IMR-90 (cell line): ENCODE results near the gene FBXO31. TPM values are rescaled to one million over a fixed set of nuclear protein-coding genes. Genes with fewer than 3 reads are reported as not detected.
"Not testable (repeated sequence)": the region's sequence is repeated elsewhere in the genome, so short reads cannot be mapped to it uniquely, and the experiment has no call there.

Source experiments
- ATAC-seq: fragments of 200-7000 bp; cut with Tn5 transposase; 2 replicates; pipeline ENCODE4 v1.9.1; 2020; ENCODE audit warnings: low read depth, mild to moderate bottlenecking, moderate library complexity
- BruUV-seq: library from RNA; stranded (reverse); fragments of 400-500 nt; replicated peaks from 2 replicates; lab custom pipeline; 2021; lab: Mats Ljungman, UMichigan
- CTCF ChIA-PET: fragments of 300-600 bp; formaldehyde crosslinking; extraction: SDS; loops from one replicate; lab custom pipeline; 2021; ENCODE audit warnings: antibody characterized with exemption; lab: Yijun Ruan, JAX
- POLR2A ChIA-PET: fragments of 300-600 bp; sonication (Branson Sonifier 250); formaldehyde crosslinking; loops from one replicate; lab custom pipeline; 2022; ENCODE audit warnings: antibody characterized with exemption; ENCODE audit not compliant: unreplicated experiment; lab: Charles Lee
- DNase-seq: peaks from one replicate; pipeline ENCODE4 v3.0.0; 2013
- H2AFZ ChIP-seq: replicated peaks from 2 replicates; pipeline ENCODE3; 2013; ENCODE audit warnings: low read length, mild to moderate bottlenecking; ENCODE audit not compliant: poor library complexity
- H2AK5ac ChIP-seq: 2 replicates; pipeline ENCODE4 v1.6.1; 2013; ENCODE audit warnings: low read depth, low read length, inconsistent platforms
- H2AK9ac ChIP-seq: replicated peaks from 2 replicates; pipeline ENCODE3; 2013; ENCODE audit warnings: mild to moderate bottlenecking, low read depth, low read length, moderate library complexity; ENCODE audit not compliant: poor library complexity
- H2BK120ac ChIP-seq: 2 replicates; pipeline ENCODE4 v1.6.1; 2013; ENCODE audit warnings: low read depth, low read length, inconsistent platforms
- H2BK15ac ChIP-seq: 3 replicates; pipeline ENCODE4 v1.6.1; 2013; ENCODE audit warnings: low read depth, low read length, inconsistent platforms
- H2BK20ac ChIP-seq: 2 replicates; pipeline ENCODE4 v1.6.1; 2013; ENCODE audit warnings: low read depth, mild to moderate bottlenecking, inconsistent platforms, low read length, moderate library complexity
- H2BK5ac ChIP-seq: 2 replicates; pipeline ENCODE4 v1.6.1; 2013; ENCODE audit warnings: mild to moderate bottlenecking, low read depth, low read length, inconsistent platforms; ENCODE audit not compliant: poor library complexity, severe bottlenecking
- H3K14ac ChIP-seq: replicated peaks from 2 replicates; pipeline ENCODE4 v1.6.1; 2013; ENCODE audit warnings: low read depth, low read length, inconsistent platforms
- H3K18ac ChIP-seq: 2 replicates; pipeline ENCODE4 v1.6.1; 2013; ENCODE audit warnings: low read depth, low read length, control low read depth
- H3K23ac ChIP-seq: 2 replicates; pipeline ENCODE4 v1.6.1; 2013; ENCODE audit warnings: low read depth, low read length, inconsistent platforms
- H3K27ac ChIP-seq: 2 replicates; pipeline ENCODE4 v1.5.1; 2013; ENCODE audit warnings: mild to moderate bottlenecking, control low read depth, low read length; ENCODE audit not compliant: insufficient read depth
- H3K27me3 ChIP-seq: 2 replicates; pipeline ENCODE4 v1.6.1; 2013; ENCODE audit warnings: low read length; ENCODE audit not compliant: control insufficient read depth, insufficient read depth
- H3K36me3 ChIP-seq: 2 replicates; pipeline ENCODE4 v1.6.1; 2013; ENCODE audit warnings: low read length, mixed read lengths; ENCODE audit not compliant: control insufficient read depth, insufficient read depth
- H3K4ac ChIP-seq: 2 replicates; pipeline ENCODE4 v1.6.1; 2013; ENCODE audit warnings: low read depth, low read length, inconsistent platforms
- H3K4me1 ChIP-seq: 2 replicates; pipeline ENCODE4 v1.6.1; 2013; ENCODE audit warnings: low read length, mixed read lengths; ENCODE audit not compliant: control insufficient read depth, insufficient read depth
- H3K4me2 ChIP-seq: 2 replicates; pipeline ENCODE4 v1.6.1; 2013; ENCODE audit warnings: low read depth, mild to moderate bottlenecking, control low read depth, low read length, moderate library complexity
- H3K4me3 ChIP-seq: 2 replicates; pipeline ENCODE4 v1.5.1; 2013; ENCODE audit warnings: low read depth, mild to moderate bottlenecking, control low read depth, low read length, moderate library complexity; ENCODE audit not compliant: insufficient read depth
- H3K56ac ChIP-seq: 2 replicates; pipeline ENCODE4 v1.6.1; 2013; ENCODE audit warnings: low read length, inconsistent platforms; ENCODE audit not compliant: insufficient read depth; ENCODE audit errors: extremely low read depth
- H3K79me1 ChIP-seq, 2 experiments: 2 replicates each; pipeline ENCODE4 v1.6.1; 2013; ENCODE audit warnings: low read length in 2 of 2, inconsistent platforms in 1 of 2, low read depth in 1 of 2
- H3K9ac ChIP-seq: 2 replicates; pipeline ENCODE4 v1.6.1; 2013; ENCODE audit warnings: low read depth, low read length, control low read depth
- H3K9me1 ChIP-seq: 2 replicates; pipeline ENCODE4 v1.6.1; 2013; ENCODE audit warnings: low read length, inconsistent platforms; ENCODE audit not compliant: insufficient read depth
- H3K9me3 ChIP-seq: 2 replicates; pipeline ENCODE4 v1.6.1; 2013; ENCODE audit warnings: low read length; ENCODE audit not compliant: control insufficient read depth, insufficient read depth
- H4K20me1 ChIP-seq: 2 replicates; pipeline ENCODE4 v1.6.1; 2013; ENCODE audit warnings: low read length, inconsistent platforms; ENCODE audit not compliant: insufficient read depth
- H4K5ac ChIP-seq: 2 replicates; pipeline ENCODE4 v1.6.1; 2013; ENCODE audit warnings: mild to moderate bottlenecking, low read depth, low read length, control low read depth
- H4K8ac ChIP-seq, 2 experiments: 2 replicates each; pipeline ENCODE4 v1.6.1; 2013; ENCODE audit warnings: low read depth in 2 of 2, low read length in 2 of 2, control low read depth in 1 of 2, inconsistent platforms in 1 of 2
- H4K91ac ChIP-seq: 2 replicates; pipeline ENCODE4 v1.6.1; 2013; ENCODE audit warnings: low read depth, low read length, inconsistent platforms; ENCODE audit not compliant: insufficient read depth
- BHLHE40 ChIP-seq: fragments of 150-350 bp; IDR thresholded peaks from 2 replicates; pipeline ENCODE4 v1.6.1; 2016; ENCODE audit warnings: mild to moderate bottlenecking, low read depth, low read length
- WGBS, 2 experiments: methylation state at CpG; one replicate each; pipeline versions ENCODE4 v1.1.5 to v1.1.7; 2013; ENCODE audit warnings: missing lambda C conversion rate in 2 of 2; ENCODE audit not compliant: insufficient read length in 1 of 2; ENCODE audit errors: extremely low coverage in 2 of 2; 5-methylcytosine and 5-hydroxymethylcytosine counted together
- dilution Hi-C: fragments of 300-500 bp; cut with HindIII; formaldehyde crosslinking; loops from one replicate; pipeline ENCODE4 v1.14.3; 2018; ENCODE audit warnings: low sequenced_read_pairs; ENCODE audit not compliant: unreplicated experiment
- in situ Hi-C: fragments of 300-500 bp; cut with MboI; formaldehyde crosslinking; loops from 3 replicates; pipeline ENCODE4 v1.14.3; 2019; ENCODE audit warnings: low sequenced_read_pairs, inconsistent platforms, mixed read lengths
- intact Hi-C: fragments of 100-400 bp; cut with micrococcal nuclease; formaldehyde crosslinking; loops from 2 replicates; pipeline ENCODE4 v1.10.0; 2022
- polyA plus RNA-seq, 3 experiments: library from polyadenylated mRNA; depleted of rRNA; stranded (reverse); fragments of >200 nt; gene quantifications; 2 replicates each; pipeline ENCODE4 v1.2.3, GENCODE V29; 2012; ENCODE audit warnings: low replicate concordance in 1 of 3
- total RNA-seq: library from RNA; depleted of rRNA; stranded (reverse); fragments of >200 nt; gene quantifications from 2 replicates; pipeline ENCODE4 v1.2.3, GENCODE V29; 2012

The FBXO31 gene
- total and polyA plus RNA-seq, 2 of the 4 experiments (the other 2 are of a cell fraction) = 10.4 to 16.9 TPM

DNA sequence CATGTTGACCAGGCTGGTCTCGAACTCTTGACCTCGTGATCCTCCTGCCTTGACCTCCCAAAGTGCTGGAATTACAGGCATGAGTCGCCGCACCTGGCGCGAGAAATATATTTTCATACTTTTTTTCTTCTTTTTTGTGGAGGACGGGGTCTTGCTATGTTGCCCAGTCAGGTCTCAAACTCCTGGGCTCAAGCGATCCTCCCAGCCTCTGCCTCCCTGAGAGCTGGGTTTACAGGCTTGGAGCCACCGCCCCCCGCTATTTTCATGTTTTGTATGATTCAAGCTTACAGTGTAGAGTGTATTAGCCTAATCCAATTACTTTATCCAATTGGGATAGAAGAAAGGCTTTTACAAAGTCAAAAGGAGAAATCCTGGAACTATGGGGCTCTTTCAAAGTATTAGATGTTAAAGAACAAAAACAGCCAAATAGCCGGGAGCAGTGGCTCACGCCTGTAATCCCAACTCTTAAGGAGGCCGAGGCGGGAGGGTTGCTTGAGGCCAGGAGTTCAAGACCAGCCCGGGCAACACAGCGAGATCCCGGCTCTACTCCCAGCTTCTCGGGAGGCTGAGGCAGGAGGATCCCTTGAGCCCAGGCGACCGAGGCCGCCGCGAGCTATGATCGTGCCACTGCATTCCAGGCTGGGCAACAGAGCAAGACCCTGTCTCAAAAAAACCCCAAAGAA is 7.2 kb upstream of the FBXO31 start (continued):
- no peak for TF ChIP-seq BHLHE40

DNA sequence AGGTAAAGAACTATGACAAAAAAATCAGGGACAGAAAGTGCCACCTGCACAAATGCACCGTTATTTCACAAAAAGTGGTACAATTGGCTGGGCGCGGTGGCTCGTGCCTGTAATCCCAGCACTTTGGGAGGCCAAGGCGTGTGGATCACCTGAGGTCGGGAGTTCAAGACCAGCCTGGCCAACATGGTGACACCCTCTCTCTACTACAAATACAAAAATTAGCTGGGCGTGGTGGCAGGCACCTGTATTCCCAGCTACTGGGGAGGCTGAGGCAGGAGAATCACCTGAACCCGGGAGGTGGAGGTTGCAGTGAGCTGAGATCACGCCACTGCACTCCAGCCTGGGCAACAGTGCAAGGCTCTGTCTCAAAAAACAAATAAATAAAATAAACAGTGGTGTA is 6.3 kb upstream of the FBXO31 start:
- H4K5ac ChIP-seq, H3K9me1 ChIP-seq, H3K18ac ChIP-seq, H2AK5ac ChIP-seq, dilution Hi-C loops, H2BK20ac ChIP-seq, H3K27ac ChIP-seq, H2AFZ ChIP-seq, H2BK5ac ChIP-seq, H2BK120ac ChIP-seq, H3K4me2 ChIP-seq, H3K14ac ChIP-seq, CTCF ChIA-PET, H3K36me3 ChIP-seq, H3K4ac ChIP-seq, H3K23ac ChIP-seq, H3K4me3 ChIP-seq, H4K91ac ChIP-seq, H3K4me1 ChIP-seq, ATAC-seq, intact Hi-C loops, DNase-seq, BruUV-seq, H2AK9ac ChIP-seq, H2BK15ac ChIP-seq, H3K27me3 ChIP-seq, in situ Hi-C loops, H4K8ac ChIP-seq, H3K9ac ChIP-seq, H3K56ac ChIP-seq, H3K9me3 ChIP-seq, POLR2A ChIA-PET: not testable (repeated sequence)
- peaks cover 0 to 34% of the 10 kb centered on the region in 2 experiments; a peak in 3 of 4 replicates for H3K79me1 ChIP-seq
- H4K20me1 ChIP-seq = peaks cover 22% of the 10 kb centered on the region; the same call in 1 of the 2 replicates
- no CpG with 5 or more reads among the region's 9 CpGs for WGBS, 2 experiments
